GM10266 (cell line): ENCODE results near the gene KLK13.

ENCODE experiments used
- DNase-seq: peaks from one replicate; pipeline ENCODE4 v3.0.0; 2012; ENCODE audit errors: extremely low spot score
- TF ChIP-seq, protein P1 (sequence below): IDR thresholded peaks from 2 replicates; pipeline ENCODE4 v1.5.1; 2012; ENCODE audit warnings: mild to moderate bottlenecking, low read depth; ENCODE audit not compliant: control insufficient read depth, insufficient read depth; ENCODE audit errors: missing control alignments

Gene KLK13

DNA sequence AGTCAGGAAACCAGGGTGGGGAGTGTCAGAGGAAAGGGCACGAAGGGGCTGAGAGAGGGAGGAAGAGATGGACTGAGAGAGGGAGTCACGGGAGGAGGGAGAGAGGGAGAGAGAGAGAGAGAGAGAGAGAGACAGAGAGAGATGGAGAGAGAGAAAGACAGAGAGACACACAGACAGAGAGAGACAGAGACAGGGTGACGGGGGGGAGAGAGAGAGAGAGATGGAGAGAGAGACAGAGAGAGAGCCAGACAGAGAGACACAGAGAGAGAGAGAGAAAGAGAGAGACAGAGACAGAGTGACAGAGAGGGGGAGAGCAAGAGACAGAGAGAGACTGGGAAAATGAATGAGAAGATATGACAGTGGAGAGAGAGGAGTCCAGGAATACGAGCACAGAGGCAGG lies 18.3 kb upstream of the KLK13 start:
- TF ChIP-seq, protein P1, sequence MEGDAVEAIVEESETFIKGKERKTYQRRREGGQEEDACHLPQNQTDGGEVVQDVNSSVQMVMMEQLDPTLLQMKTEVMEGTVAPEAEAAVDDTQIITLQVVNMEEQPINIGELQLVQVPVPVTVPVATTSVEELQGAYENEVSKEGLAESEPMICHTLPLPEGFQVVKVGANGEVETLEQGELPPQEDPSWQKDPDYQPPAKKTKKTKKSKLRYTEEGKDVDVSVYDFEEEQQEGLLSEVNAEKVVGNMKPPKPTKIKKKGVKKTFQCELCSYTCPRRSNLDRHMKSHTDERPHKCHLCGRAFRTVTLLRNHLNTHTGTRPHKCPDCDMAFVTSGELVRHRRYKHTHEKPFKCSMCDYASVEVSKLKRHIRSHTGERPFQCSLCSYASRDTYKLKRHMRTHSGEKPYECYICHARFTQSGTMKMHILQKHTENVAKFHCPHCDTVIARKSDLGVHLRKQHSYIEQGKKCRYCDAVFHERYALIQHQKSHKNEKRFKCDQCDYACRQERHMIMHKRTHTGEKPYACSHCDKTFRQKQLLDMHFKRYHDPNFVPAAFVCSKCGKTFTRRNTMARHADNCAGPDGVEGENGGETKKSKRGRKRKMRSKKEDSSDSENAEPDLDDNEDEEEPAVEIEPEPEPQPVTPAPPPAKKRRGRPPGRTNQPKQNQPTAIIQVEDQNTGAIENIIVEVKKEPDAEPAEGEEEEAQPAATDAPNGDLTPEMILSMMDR, result no peak
- no peak for DNase-seq

DNA sequence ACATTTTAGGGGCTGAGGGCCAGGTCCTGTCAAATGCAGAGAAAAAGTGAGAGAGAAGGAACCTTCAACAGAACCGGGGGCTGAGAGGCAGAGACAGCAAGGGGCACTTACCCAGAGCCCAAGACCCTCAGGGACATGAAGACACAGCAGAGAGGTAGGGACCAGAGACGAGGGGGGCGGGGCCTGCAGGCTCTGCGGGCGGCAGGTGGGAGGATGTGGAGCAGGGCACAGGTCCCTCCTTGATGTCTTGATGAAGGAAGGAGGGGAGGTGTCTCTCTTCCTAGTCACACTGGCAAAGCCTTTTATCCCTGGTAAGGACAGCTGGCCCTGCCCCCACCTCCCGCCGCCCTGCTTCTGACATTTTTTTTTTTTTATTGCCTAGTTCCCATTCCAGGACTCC lies 17.7 kb upstream of the KLK13 start, which contains the start of gene KLK14:
Gene KLK14, minus strand, starts transcription at position 277 of the 400 bp plus-strand sequence. Its CDS starts 273 bp downstream, at position 4.
- DNase-seq, result no peak

DNA sequence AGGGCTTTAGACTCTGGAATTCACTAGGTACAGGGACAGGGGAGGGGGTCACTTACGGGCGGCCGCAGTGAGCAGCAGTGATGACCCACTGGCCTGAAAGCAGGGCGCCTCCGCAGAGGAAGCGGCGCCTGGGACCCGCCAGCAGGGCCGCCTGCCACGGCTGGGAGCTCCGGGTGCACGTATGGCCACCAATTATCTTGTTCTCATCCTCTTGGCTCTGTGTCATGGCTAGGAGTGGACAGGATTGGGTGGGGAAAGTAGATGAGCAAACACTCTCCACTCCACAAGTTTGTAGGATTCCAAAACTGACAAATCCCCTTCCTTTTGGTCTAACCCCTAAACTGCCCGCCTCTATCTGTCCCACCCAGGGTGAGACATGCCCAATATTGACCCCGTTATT lies 16.6 kb upstream of the KLK13 start:
- TF ChIP-seq, protein P1, result no peak
- no peak for DNase-seq

More for the DNA sequence above, 17.7 kb upstream of the KLK13 start, which contains the start of gene KLK14:
- TF ChIP-seq, protein P1, result no peak

DNA sequence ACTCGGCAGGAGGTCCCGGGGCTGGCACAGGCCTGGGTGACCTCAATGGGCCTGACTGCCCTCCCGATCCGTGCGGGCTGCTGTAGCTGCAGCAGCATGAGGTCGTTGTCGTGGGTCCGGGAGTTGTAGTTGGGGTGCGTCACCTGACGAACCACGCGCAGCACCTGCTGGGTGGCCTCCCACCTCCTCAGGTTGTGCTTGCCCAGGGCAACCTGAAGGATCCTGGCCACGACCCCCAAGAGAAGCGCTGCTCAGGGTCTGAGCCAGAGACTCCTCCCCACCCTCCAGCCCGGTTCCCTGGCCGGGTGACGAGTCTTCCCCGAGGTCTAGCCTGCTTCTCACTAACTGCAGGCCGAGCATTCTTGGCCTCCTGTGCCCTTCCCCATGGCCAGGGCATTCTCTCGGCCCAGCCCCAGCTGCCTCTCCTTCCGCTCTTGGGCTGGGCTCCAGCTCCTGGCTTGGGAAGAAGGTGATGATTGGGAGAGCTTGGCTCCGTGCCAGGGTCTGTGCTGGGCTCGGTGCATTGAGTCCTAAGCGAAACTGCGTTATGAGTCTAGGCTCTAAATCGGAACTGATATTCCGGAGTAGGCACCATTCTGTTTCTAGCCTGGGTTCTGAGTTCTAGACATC lies 14.7 kb upstream of the KLK13 start:
- TF ChIP-seq, protein P1, result no peak
- DNase-seq, result no peak

DNA sequence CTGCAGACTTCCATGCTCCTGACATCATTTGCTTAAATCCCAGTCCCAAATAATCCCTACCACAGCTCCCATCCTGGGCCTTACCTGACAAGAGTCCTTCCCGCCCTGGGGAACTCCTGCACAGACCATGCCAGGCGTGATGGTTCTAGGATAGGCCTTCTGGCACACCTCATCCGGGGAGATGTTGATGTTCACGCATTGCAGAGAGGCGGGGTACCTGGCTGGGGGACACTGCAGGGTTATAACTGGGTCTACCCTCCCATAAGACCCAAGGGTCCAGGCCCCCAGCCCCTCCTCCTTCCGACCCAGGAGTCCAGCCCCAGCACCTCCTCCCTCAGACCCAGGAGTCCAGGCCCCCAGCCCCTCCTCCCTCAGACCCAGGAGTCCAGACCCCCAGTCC lies 13.8 kb upstream of the KLK13 start:
- no peak for DNase-seq
- TF ChIP-seq, protein P1, result no peak

DNA sequence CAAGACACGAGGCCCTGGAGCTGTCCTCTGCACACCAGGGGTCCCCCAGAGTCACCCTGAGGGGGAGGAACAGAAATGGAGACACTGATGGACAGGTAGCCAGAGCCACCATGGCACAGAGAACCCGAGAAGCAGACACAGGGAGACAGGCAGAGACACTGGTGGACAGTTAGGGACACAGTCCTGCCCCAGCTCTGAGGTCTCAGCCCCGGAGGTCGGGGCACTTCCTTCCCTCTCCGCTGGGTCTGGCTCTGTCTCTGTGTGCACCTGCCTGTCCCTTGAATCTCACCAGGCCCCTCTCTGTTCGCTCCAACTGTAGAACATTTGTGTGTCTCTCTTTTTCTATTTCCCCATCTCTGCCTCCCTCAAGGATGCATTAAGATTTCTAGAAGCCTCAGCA lies 13.2 kb upstream of the KLK13 start:
- TF ChIP-seq, protein P1, result no peak

DNA sequence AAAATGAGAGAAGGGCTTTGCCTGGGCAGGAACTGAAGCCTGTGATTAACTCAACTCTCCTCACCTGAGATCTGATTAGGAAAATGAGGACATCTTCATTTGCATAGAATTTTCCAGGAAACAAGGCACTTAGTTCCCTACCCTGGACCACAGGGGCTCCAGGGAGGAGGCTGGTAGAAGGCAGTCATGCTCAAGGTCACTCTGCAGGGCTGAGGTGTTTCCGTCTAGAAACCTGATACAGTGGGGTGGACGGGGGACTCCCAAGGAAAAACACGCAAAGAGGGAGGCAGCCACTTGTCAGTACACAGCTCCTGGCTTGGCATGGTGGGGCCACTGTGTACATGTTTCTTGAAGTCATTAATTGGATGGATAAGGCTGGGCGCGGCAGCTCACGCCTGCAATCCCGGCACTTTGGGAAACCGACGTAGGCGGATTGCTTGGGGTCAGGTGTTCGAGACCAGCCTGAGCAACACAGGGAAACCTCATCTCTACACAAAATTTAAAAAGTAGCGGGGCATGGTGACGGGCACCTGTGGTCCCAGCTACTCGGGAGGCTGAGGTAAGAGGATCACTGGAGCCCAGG lies 11.8 kb upstream of the KLK13 start:
- no peak for DNase-seq
- TF ChIP-seq, protein P1, result no peak

More for the DNA sequence above, 13.2 kb upstream of the KLK13 start:
- DNase-seq, result no peak
